ENCODE data around the gene FOXP4. TPM values are rescaled to one million over a fixed set of nuclear protein-coding genes. Genes with fewer than 3 reads are reported as not detected.

FOXP4 gene
- total RNA-seq, 1 experiment from 2014 or later: 10.7 TPM

Other genes with a start within 250 kb of the FOXP4 start
- gene NCR2, start 210.8 kb upstream of the FOXP4 start, total RNA-seq (2014; rRNA removed; shearing (Covaris generic)): not detected in 2 replicates
- 205 and 262 TPM in 2 replicates for gene MDFI, start 92.1 kb downstream of the FOXP4 start, total RNA-seq (2014; rRNA removed; shearing (Covaris generic))
- 1.4 and 1.6 TPM in 2 replicates for gene TFEB, start 189.2 kb downstream of the FOXP4 start, total RNA-seq (2014; rRNA removed; shearing (Covaris generic))
- gene PGC, start 201.0 kb downstream of the FOXP4 start, total RNA-seq (2014; rRNA removed; shearing (Covaris generic)): not detected in 2 replicates
- 2.2 and 4.2 TPM in 2 replicates for gene FRS3, start 233.5 kb downstream of the FOXP4 start, total RNA-seq (2014; rRNA removed; shearing (Covaris generic))
- not detected in 2 replicates for gene PRICKLE4, start 234.4 kb downstream of the FOXP4 start, total RNA-seq (2014; rRNA removed; shearing (Covaris generic))
- 81.3 and 84.2 TPM in 2 replicates for gene TOMM6, start 241.3 kb downstream of the FOXP4 start, total RNA-seq (2014; rRNA removed; shearing (Covaris generic))

Data from H7 (cell line).